ENCODE data around the gene PAQR5. TPM values are rescaled to one million over a fixed set of nuclear protein-coding genes. Genes with fewer than 3 reads are reported as not detected.

The PAQR5 gene
- total and polyA plus RNA-seq, 2 donors (not counting 3 experiments of a cell fraction or from before 2014, with no cell fraction given), result 0.08 to 0.09 TPM

DNA sequence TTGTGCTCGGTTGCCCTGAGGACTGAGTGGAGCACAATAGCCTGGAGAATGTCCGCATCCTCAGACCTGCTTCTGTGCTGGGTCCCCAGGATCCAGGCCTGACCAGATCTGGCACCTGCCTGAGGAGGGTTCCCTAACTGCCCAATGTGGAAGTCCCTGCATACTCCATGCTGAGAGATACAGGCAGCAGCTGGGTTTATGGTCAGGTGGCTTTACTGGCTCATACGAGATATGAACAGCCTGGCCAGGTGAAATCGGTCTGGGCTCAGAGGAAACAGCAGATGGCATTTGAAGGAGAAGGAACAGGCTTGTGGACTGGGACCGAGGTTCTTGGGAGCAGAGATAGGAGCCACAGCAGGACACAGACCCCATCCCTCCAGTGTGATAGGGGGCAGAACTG is 97.3 kb downstream of the PAQR5 start:
- H3K79me2 ChIP-seq (ENCODE audit: control insufficient read depth, insufficient read depth, low read length), result no peaks in the 10 kb centered on the region
- no peak overlapping the region for H3K9ac ChIP-seq (replicated peaks; ENCODE audit: extremely low read depth, insufficient read depth, low read length)
- DNase-seq (ENCODE audit: low read depth, low spot score) (no peak), FAIRE-seq (no peak)
- POLR2A ChIA-PET, result no interaction called here
- H3K9me3 ChIP-seq (replicated peaks; ENCODE audit: control insufficient read depth, insufficient read depth, low read length), result no peaks in the 10 kb centered on the region
- BruUV-seq (replicated peaks), result no TSS peak
- no peaks in the 10 kb centered on the region for H3K36me3 ChIP-seq (ENCODE audit: control insufficient read depth in 2 of 2, extremely low read depth in 1 of 2, insufficient read depth in 2 of 2, low read length in 2 of 2)
- CTCF ChIA-PET, result interaction anchor here (2.2 to 4.1 kb wide), 4 partner anchors 170 to 365 kb away, joined by 17 to 40 read pairs (median 24); no protein-coding TSS in a partner anchor
- dilution Hi-C loops (cut with MboI; ENCODE audit: extremely low pct_ligation_motif_present, low sequenced_read_pairs) (no loop called here), intact Hi-C loops (cut with micrococcal nuclease) (loop anchor here (2.0 kb wide), 1 partner anchor 241 kb away; no protein-coding TSS in a partner anchor)
- no peaks in the 10 kb centered on the region for H3K9me1 ChIP-seq (replicated peaks; ENCODE audit: control insufficient read depth, extremely low read depth, insufficient read depth, low read length)
- H3K27ac ChIP-seq (ENCODE audit: insufficient read depth, low read depth, low read length), result no peak overlapping the region
- H3K4me2 ChIP-seq (ENCODE audit: insufficient read depth, low read length), result no peak overlapping the region
- H3K4me3 ChIP-seq (replicated peaks in 1 of 3; ENCODE audit: insufficient read depth in 1 of 3, low read depth in 1 of 3, low read length in 3 of 3), result no peak overlapping the region
- no peak overlapping the region for H2AFZ ChIP-seq (ENCODE audit: low read depth, low read length)
- no peak for TF ChIP-seq JUN (IDR thresholded peaks at IDR 0.05; ENCODE audit: borderline replicate concordance, insufficient read depth, insufficient read length, low read depth)
- no peaks in the 10 kb centered on the region for H4K20me1 ChIP-seq (replicated peaks; ENCODE audit: control insufficient read depth, extremely low read depth, insufficient read depth, low read length)
- H3K4me1 ChIP-seq (ENCODE audit: control insufficient read depth, extremely low read depth, insufficient read depth, low read length), result peaks cover 7% of the 10 kb centered on the region
- H3K27me3 ChIP-seq (ENCODE audit: control insufficient read depth in 2 of 2, insufficient read depth in 2 of 2, low read length in 2 of 2), result no peaks in the 10 kb centered on the region

DNA sequence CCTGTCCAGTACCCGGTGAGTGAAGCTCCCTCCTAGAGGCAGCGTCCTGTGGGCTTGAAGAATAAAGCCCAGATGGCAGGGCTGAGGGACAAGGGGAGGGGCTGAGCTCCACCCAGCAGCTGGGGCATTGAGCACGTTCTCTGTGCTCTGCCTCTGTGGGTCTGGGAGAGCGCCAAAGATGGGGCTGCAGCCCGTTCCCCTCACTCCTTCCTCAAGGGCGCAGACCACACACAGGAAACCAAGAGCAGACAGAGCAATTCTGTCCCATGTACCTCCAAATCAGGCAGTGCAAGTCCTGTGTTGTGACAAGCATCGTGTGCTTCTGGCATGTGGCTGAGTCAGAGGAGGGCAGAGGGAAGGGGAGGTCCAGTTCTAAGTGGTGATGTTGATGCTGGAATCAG is 99.8 kb downstream of the PAQR5 start:
- H3K9ac ChIP-seq (replicated peaks; ENCODE audit: extremely low read depth, insufficient read depth, low read length), result no peak overlapping the region
- no peaks in the 10 kb centered on the region for H3K9me3 ChIP-seq (replicated peaks; ENCODE audit: control insufficient read depth, insufficient read depth, low read length)
- CTCF ChIA-PET, result no interaction called here
- H3K4me3 ChIP-seq (replicated peaks in 1 of 3; ENCODE audit: insufficient read depth in 1 of 3, low read depth in 1 of 3, low read length in 3 of 3), result no peak overlapping the region
- H3K4me1 ChIP-seq (ENCODE audit: control insufficient read depth, extremely low read depth, insufficient read depth, low read length), result peaks cover 7% of the 10 kb centered on the region
- intact Hi-C loops (cut with micrococcal nuclease) (no loop called here), dilution Hi-C loops (cut with MboI; ENCODE audit: extremely low pct_ligation_motif_present, low sequenced_read_pairs) (no loop called here)
- no peak for TF ChIP-seq EZH2 (IDR thresholded peaks at IDR 0.05; ENCODE audit: borderline replicate concordance, low read depth, low read length, severe bottlenecking)
- no peak for TF ChIP-seq JUN (IDR thresholded peaks at IDR 0.05; ENCODE audit: borderline replicate concordance, insufficient read depth, insufficient read length, low read depth)
- TF ChIP-seq POLR2A (IDR thresholded peaks at IDR 0.05; ENCODE audit: low read depth, low read length), result no peak
- TF ChIP-seq GATA2 (IDR thresholded peaks at IDR 0.05; ENCODE audit: insufficient read depth, insufficient read length, low read depth, low read length), result no peak
- TF ChIP-seq, protein P1, sequence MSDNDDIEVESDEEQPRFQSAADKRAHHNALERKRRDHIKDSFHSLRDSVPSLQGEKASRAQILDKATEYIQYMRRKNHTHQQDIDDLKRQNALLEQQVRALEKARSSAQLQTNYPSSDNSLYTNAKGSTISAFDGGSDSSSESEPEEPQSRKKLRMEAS (IDR thresholded peaks at IDR 0.05; ENCODE audit: insufficient read depth, insufficient read length), result no peak
- TF ChIP-seq, protein P2, sequence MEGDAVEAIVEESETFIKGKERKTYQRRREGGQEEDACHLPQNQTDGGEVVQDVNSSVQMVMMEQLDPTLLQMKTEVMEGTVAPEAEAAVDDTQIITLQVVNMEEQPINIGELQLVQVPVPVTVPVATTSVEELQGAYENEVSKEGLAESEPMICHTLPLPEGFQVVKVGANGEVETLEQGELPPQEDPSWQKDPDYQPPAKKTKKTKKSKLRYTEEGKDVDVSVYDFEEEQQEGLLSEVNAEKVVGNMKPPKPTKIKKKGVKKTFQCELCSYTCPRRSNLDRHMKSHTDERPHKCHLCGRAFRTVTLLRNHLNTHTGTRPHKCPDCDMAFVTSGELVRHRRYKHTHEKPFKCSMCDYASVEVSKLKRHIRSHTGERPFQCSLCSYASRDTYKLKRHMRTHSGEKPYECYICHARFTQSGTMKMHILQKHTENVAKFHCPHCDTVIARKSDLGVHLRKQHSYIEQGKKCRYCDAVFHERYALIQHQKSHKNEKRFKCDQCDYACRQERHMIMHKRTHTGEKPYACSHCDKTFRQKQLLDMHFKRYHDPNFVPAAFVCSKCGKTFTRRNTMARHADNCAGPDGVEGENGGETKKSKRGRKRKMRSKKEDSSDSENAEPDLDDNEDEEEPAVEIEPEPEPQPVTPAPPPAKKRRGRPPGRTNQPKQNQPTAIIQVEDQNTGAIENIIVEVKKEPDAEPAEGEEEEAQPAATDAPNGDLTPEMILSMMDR (IDR thresholded peaks at IDR 0.05; ENCODE audit: extremely low read depth in 1 of 2, insufficient read depth in 1 of 2, low read depth in 1 of 2, low read length in 2 of 2), result no peak
- no peak for TF ChIP-seq POLR2AphosphoS5 (IDR thresholded peaks at IDR 0.05; ENCODE audit: insufficient read depth, low read depth, low read length)
- TF ChIP-seq MYC (IDR thresholded peaks at IDR 0.05; ENCODE audit: low read depth, low read length), result no peak
- no peak for TF ChIP-seq FOS (IDR thresholded peaks at IDR 0.05; ENCODE audit: borderline replicate concordance, insufficient read depth, low read length)
- no peaks in the 10 kb centered on the region for H3K27me3 ChIP-seq (ENCODE audit: control insufficient read depth in 2 of 2, insufficient read depth in 2 of 2, low read length in 2 of 2)
- H2AFZ ChIP-seq (ENCODE audit: low read depth, low read length), result no peak overlapping the region
- H3K79me2 ChIP-seq (ENCODE audit: control insufficient read depth, insufficient read depth, low read length), result no peaks in the 10 kb centered on the region
- no peaks in the 10 kb centered on the region for H4K20me1 ChIP-seq (replicated peaks; ENCODE audit: control insufficient read depth, extremely low read depth, insufficient read depth, low read length)
- no peaks in the 10 kb centered on the region for H3K9me1 ChIP-seq (replicated peaks; ENCODE audit: control insufficient read depth, extremely low read depth, insufficient read depth, low read length)
- H3K27ac ChIP-seq (ENCODE audit: insufficient read depth, low read depth, low read length), result no peak overlapping the region
- H3K4me2 ChIP-seq (ENCODE audit: insufficient read depth, low read length), result no peak overlapping the region
- FAIRE-seq (no peak), DNase-seq (ENCODE audit: low read depth, low spot score) (no peak)
- H3K36me3 ChIP-seq (ENCODE audit: control insufficient read depth in 2 of 2, extremely low read depth in 1 of 2, insufficient read depth in 2 of 2, low read length in 2 of 2), result no peaks in the 10 kb centered on the region
- POLR2A ChIA-PET, result no interaction called here
- no TSS peak for BruUV-seq (replicated peaks)

All from endothelial cell of umbilical vein (primary cell).